ENCODE measurements around the gene KRT82. TPM values are rescaled to one million over a fixed set of nuclear protein-coding genes. Genes with fewer than 3 reads are reported as not detected.

KRT82 gene
- total RNA-seq, 8 experiments from 2014 or later = 0.14 TPM; not detected in 6

- 60 to 90% (median 80%) methylated on average over 1 to 2 of the region's 16 CpGs; no CpG with 5 or more reads in 7 of the 10 experiments for WGBS, 10 experiments
- H3K4me3 ChIP-seq = no peak overlapping the region
- H3K4me1 ChIP-seq (replicated peaks in 1 of 2) = no peaks in the 10 kb centered on the region
- in situ Hi-C loops (cut with MboI; ENCODE audit: low pct_unique_long_range_greater_than_20kb in 2 of 9, low sequenced_read_pairs in 9 of 9, unreplicated experiment in 9 of 9) = loop anchor here in 3 of 9 experiments (25.0 kb wide), 2 partner anchors 488 to 588 kb away; no protein-coding TSS in a partner anchor
- ATAC-seq (replicated peaks in 6 of 8) = no peak
- no peak overlapping the region for H3K27ac ChIP-seq
Measured at GRCh38 chr12:52399756-52400155, 6.4 kb downstream of the KRT82 start.

- Histone ChIP-seq H3K27ac (no peak overlapping the region), H3K4me3 (no peak overlapping the region), H3K4me1 (replicated peaks in 1 of 2) (no peaks in the 10 kb centered on the region)
- ATAC-seq (replicated peaks in 6 of 8) = no peak
- in situ Hi-C loops (cut with MboI; ENCODE audit: low pct_unique_long_range_greater_than_20kb in 2 of 9, low sequenced_read_pairs in 9 of 9, unreplicated experiment in 9 of 9) = loop anchor here in 3 of 9 experiments (25.0 kb wide), 2 partner anchors 489 to 589 kb away; no protein-coding TSS in a partner anchor
- whole genome bisulfite sequencing, 10 experiments = 17 to 100% (median 86%) methylated on average over 1 of the region's 1 CpG; no CpG with 5 or more reads in 2 of the 10 experiments
Measured at GRCh38 chr12:52398176-52398575, 8.0 kb downstream of the KRT82 start.

- in situ Hi-C loops (cut with MboI; ENCODE audit: low pct_unique_long_range_greater_than_20kb in 2 of 9, low sequenced_read_pairs in 9 of 9, unreplicated experiment in 9 of 9) = loop anchor here in 3 of 9 experiments (25.0 kb wide), 2 partner anchors 491 to 591 kb away; no protein-coding TSS in a partner anchor
- ATAC-seq (replicated peaks in 6 of 8) = no peak
- 0 to 100% (median 86%) methylated on average over 1 to 8 of the region's 8 CpGs; no CpG with 5 or more reads in 2 of the 10 experiments for WGBS, 10 experiments
- Histone ChIP-seq H3K27ac (no peak overlapping the region), H3K4me3 (no peak overlapping the region), H3K4me1 (replicated peaks in 1 of 2) (no peaks in the 10 kb centered on the region)
Measured at GRCh38 chr12:52396656-52397055, 9.5 kb downstream of the KRT82 start.

- WGBS, 10 experiments = 0 to 86% (median 63%) methylated on average over 1 to 14 of the region's 20 CpGs; no CpG with 5 or more reads in 1 of the 10 experiments
- no peak overlapping the region for H3K27ac ChIP-seq
- in situ Hi-C loops (cut with MboI; ENCODE audit: low pct_unique_long_range_greater_than_20kb in 2 of 9, low sequenced_read_pairs in 9 of 9, unreplicated experiment in 9 of 9) = loop anchor here in 3 of 9 experiments (25.0 kb wide), 2 partner anchors 491 to 591 kb away; no protein-coding TSS in a partner anchor
- H3K4me1 ChIP-seq (replicated peaks in 1 of 2) = no peaks in the 10 kb centered on the region
- H3K4me3 ChIP-seq = no peak overlapping the region
- ATAC-seq (replicated peaks in 6 of 8) = peak in 2 of 8 experiments; percentile 18 to 44
Measured at GRCh38 chr12:52395761-52396434, 10.2 kb downstream of the KRT82 start.

- 0 to 100% (median 80%) methylated on average over 1 to 3 of the region's 13 CpGs; no CpG with 5 or more reads in 3 of the 10 experiments for WGBS, 10 experiments
- in situ Hi-C loops (cut with MboI; ENCODE audit: low pct_unique_long_range_greater_than_20kb in 2 of 9, low sequenced_read_pairs in 9 of 9, unreplicated experiment in 9 of 9) = loop anchor here in 3 of 9 experiments (25.0 kb wide), 2 partner anchors 492 to 592 kb away; no protein-coding TSS in a partner anchor
- Histone ChIP-seq H3K4me1 (replicated peaks in 1 of 2) (no peaks in the 10 kb centered on the region), H3K4me3 (no peak overlapping the region), H3K27ac (no peak overlapping the region)
- ATAC-seq (replicated peaks in 6 of 8) = no peak
Measured at GRCh38 chr12:52394836-52395405, 11.2 kb downstream of the KRT82 start.

GRCh38 chr12:52392465-52393007, 13.6 kb downstream of the KRT82 start:
- in situ Hi-C loops (cut with MboI; ENCODE audit: low pct_unique_long_range_greater_than_20kb in 2 of 9, low sequenced_read_pairs in 9 of 9, unreplicated experiment in 9 of 9) = loop anchor here in 3 of 9 experiments (25.0 kb wide), 2 partner anchors 495 to 595 kb away; no protein-coding TSS in a partner anchor
- ATAC-seq (replicated peaks in 6 of 8) = peak in 2 of 8 experiments; percentile 11 to 24

GRCh38 chr12:52391618-52392002, 14.5 kb downstream of the KRT82 start:
- 0 to 83% (median 58%) methylated on average over 1 to 3 of the region's 4 CpGs; no CpG with 5 or more reads in 6 of the 10 experiments for WGBS, 10 experiments
- Histone ChIP-seq H3K4me3 (no peak overlapping the region), H3K27ac (no peak overlapping the region), H3K4me1 (replicated peaks in 1 of 2) (no peaks in the 10 kb centered on the region)
- in situ Hi-C loops (cut with MboI; ENCODE audit: low pct_unique_long_range_greater_than_20kb in 2 of 9, low sequenced_read_pairs in 9 of 9, unreplicated experiment in 9 of 9) = loop anchor here in 3 of 9 experiments (25.0 kb wide), 2 partner anchors 496 to 596 kb away; no protein-coding TSS in a partner anchor
- ATAC-seq (replicated peaks in 6 of 8) = peak in 4 of 8 experiments; percentile 10 to 87 (median 57)

More at GRCh38 chr12:52392465-52393007, 13.6 kb downstream of the KRT82 start:
- H3K4me3 ChIP-seq = no peak overlapping the region
- no peaks in the 10 kb centered on the region for H3K4me1 ChIP-seq (replicated peaks in 1 of 2)
- 8 to 100% (median 74%) methylated on average over 1 to 5 of the region's 7 CpGs; no CpG with 5 or more reads in 1 of the 10 experiments for WGBS, 10 experiments
- no peak overlapping the region for H3K27ac ChIP-seq

GRCh38 chr12:52390739-52391617, 15.2 kb downstream of the KRT82 start:
- Histone ChIP-seq H3K4me3 (no peak overlapping the region), H3K27ac (no peak overlapping the region), H3K4me1 (replicated peaks in 1 of 2) (no peaks in the 10 kb centered on the region)
- WGBS, 10 experiments = 46 to 100% (median 60%) methylated on average over 1 to 3 of the region's 11 CpGs; no CpG with 5 or more reads in 5 of the 10 experiments
- ATAC-seq (replicated peaks in 6 of 8) = peak in 4 of 8 experiments; percentile 6 to 53 (median 10)
- in situ Hi-C loops (cut with MboI; ENCODE audit: low pct_unique_long_range_greater_than_20kb in 2 of 9, low sequenced_read_pairs in 9 of 9, unreplicated experiment in 9 of 9) = loop anchor here in 3 of 9 experiments (25.0 kb wide), 2 partner anchors 496 to 596 kb away; no protein-coding TSS in a partner anchor

GRCh38 chr12:52389313-52390207, 16.6 kb downstream of the KRT82 start:
- Histone ChIP-seq H3K4me1 (replicated peaks in 1 of 2) (no peaks in the 10 kb centered on the region), H3K27ac (no peak overlapping the region), H3K4me3 (no peak overlapping the region)
- in situ Hi-C loops (cut with MboI; ENCODE audit: low pct_unique_long_range_greater_than_20kb in 2 of 9, low sequenced_read_pairs in 9 of 9, unreplicated experiment in 9 of 9) = loop anchor here in 3 of 9 experiments (25.0 kb wide), 2 partner anchors 498 to 598 kb away; no protein-coding TSS in a partner anchor
- WGBS, 10 experiments = 0 to 80% (median 21%) methylated on average over 1 to 4 of the region's 9 CpGs; no CpG with 5 or more reads in 3 of the 10 experiments
- peak in 4 of 8 experiments; percentile 43 to 81 (median 68) for ATAC-seq (replicated peaks in 6 of 8)

- no peak for ATAC-seq (replicated peaks in 6 of 8)
- H3K27ac ChIP-seq = no peak overlapping the region
- in situ Hi-C loops (cut with MboI; ENCODE audit: low pct_unique_long_range_greater_than_20kb in 2 of 9, low sequenced_read_pairs in 9 of 9, unreplicated experiment in 9 of 9) = loop anchor here in 3 of 9 experiments (25.0 kb wide), 2 partner anchors 499 to 599 kb away; no protein-coding TSS in a partner anchor
- no peak overlapping the region for H3K4me3 ChIP-seq
- 33 to 100% (median 65%) methylated on average over 1 to 2 of the region's 2 CpGs; no CpG with 5 or more reads in 5 of the 10 experiments for WGBS, 10 experiments
- H3K4me1 ChIP-seq (replicated peaks in 1 of 2) = no peaks in the 10 kb centered on the region
Measured at GRCh38 chr12:52387859-52388258, 18.3 kb downstream of the KRT82 start.

GRCh38 chr12:52385226-52385702, 20.9 kb downstream of the KRT82 start, which contains the start of gene KRT84:
Gene KRT84 (minus strand): TSS chr12:52385652. CDS start chr12:52385585, 67 bp downstream.
- no peak for ATAC-seq (replicated peaks in 6 of 8)
- no peak within 1 kb of the TSS for H3K4me3 ChIP-seq
- no peaks in the 10 kb centered on the region for H3K4me1 ChIP-seq (replicated peaks in 1 of 2)
- in situ Hi-C loops (cut with MboI; ENCODE audit: low pct_unique_long_range_greater_than_20kb in 2 of 9, low sequenced_read_pairs in 9 of 9, unreplicated experiment in 9 of 9) = loop anchor here in 3 of 9 experiments (25.0 kb wide), 2 partner anchors 502 to 602 kb away; no protein-coding TSS in a partner anchor
- no peak within 1 kb of the TSS for H3K27ac ChIP-seq
- 45 to 92% (median 81%) methylated on average over 1 to 10 of the region's 11 CpGs; no CpG with 5 or more reads in 4 of the 10 experiments for WGBS, 10 experiments
